Ascending aorta (tissue), 2 donors: ENCODE measurements around the gene TCN1. TPM values are rescaled to one million over a fixed set of nuclear protein-coding genes. Genes with fewer than 3 reads are reported as not detected.
"Not testable (repeated sequence)": the region's sequence is repeated elsewhere in the genome, so short reads cannot be mapped to it uniquely, and the experiment has no call there.

Experiments
- DNase-seq, 2 donors: peaks; one replicate each; pipeline ENCODE4 v3.0.0-alpha.2; 2019; ENCODE audit warnings: low spot score in 2 of 2
- H3K27ac ChIP-seq, 2 donors: fragments of 200-600 bp; sonication (generic); one replicate each; pipeline ENCODE4 v1.5.1; 2016 to 2017; ENCODE audit warnings: mild to moderate bottlenecking in 1 of 2
- H3K27me3 ChIP-seq: fragments of 200-600 bp; sonication (generic); one replicate; pipeline ENCODE4 v1.5.1; 2017
- H3K36me3 ChIP-seq, 2 donors: fragments of 200-600 bp; sonication (generic); one replicate each; pipeline ENCODE4 v1.5.1; 2016
- H3K4me1 ChIP-seq, 2 donors: fragments of 200-600 bp; sonication (generic); one replicate each; pipeline ENCODE4 v1.5.1; 2016 to 2017; ENCODE audit warnings: mild to moderate bottlenecking in 1 of 2
- H3K4me3 ChIP-seq, 2 donors: fragments of 200-600 bp; sonication (generic); one replicate each; pipeline ENCODE4 v1.5.1; 2016 to 2017; ENCODE audit warnings: mild to moderate bottlenecking in 1 of 2
- H3K9me3 ChIP-seq, 2 donors: fragments of 200-600 bp; sonication (generic); one replicate each; pipeline ENCODE4 v1.5.1; 2016
- intact Hi-C: fragments of 100-400 bp; cut with DNase I; formaldehyde crosslinking; loops from one replicate; pipeline ENCODE4 v1.15.1; 2023
- total RNA-seq: library from RNA; depleted of rRNA; stranded (reverse); fragments of >200 nt; gene quantifications from one replicate; pipeline ENCODE4 v1.1.0, GENCODE V29; 2016
- TF ChIP-seq, protein P1 (sequence below), 3 experiments: fragments of 200-600 bp in 2 of 3; fragments of 450-650 bp in 1 of 3; sonication (generic) in 2 of 3; IDR thresholded peaks; one replicate each; pipeline ENCODE4 v1.5.1; 2016 to 2019; ENCODE audit warnings: antibody characterized with exemption in 3 of 3, mild to moderate bottlenecking in 1 of 3, moderate library complexity in 1 of 3

The TCN1 gene
- total RNA-seq, 1 donor from 2014 or later: not detected

DNA sequence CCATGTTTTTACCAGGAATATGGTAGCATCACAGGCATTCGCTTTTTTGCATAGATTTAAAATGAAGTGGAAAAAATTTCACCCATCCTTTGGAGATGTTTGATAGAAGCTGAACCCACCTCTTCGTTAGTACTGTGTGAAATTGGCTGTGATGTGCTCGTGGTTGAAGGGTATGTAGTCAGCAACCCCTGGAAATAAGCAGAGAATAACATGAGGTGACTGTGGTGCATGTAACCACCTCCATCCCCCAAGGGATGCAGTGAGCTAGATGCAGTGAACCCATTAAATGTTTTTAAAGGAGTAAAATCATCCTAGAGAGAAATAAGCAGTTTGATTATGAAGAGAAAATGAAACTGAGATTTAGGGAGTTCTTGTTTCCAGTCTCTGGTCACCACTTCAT is 36.9 kb downstream of the TCN1 start:
- TF ChIP-seq, protein P1, sequence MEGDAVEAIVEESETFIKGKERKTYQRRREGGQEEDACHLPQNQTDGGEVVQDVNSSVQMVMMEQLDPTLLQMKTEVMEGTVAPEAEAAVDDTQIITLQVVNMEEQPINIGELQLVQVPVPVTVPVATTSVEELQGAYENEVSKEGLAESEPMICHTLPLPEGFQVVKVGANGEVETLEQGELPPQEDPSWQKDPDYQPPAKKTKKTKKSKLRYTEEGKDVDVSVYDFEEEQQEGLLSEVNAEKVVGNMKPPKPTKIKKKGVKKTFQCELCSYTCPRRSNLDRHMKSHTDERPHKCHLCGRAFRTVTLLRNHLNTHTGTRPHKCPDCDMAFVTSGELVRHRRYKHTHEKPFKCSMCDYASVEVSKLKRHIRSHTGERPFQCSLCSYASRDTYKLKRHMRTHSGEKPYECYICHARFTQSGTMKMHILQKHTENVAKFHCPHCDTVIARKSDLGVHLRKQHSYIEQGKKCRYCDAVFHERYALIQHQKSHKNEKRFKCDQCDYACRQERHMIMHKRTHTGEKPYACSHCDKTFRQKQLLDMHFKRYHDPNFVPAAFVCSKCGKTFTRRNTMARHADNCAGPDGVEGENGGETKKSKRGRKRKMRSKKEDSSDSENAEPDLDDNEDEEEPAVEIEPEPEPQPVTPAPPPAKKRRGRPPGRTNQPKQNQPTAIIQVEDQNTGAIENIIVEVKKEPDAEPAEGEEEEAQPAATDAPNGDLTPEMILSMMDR (IDR thresholded peaks at IDR 0.05): no peak
- no peak overlapping the region for H3K4me3 ChIP-seq
- intact Hi-C loops: loop anchor here (10.0 kb wide), 2 partner anchors 365 to 425 kb away; no protein-coding TSS in a partner anchor
- no peaks in the 10 kb centered on the region for H3K27me3 ChIP-seq
- no peaks in the 10 kb centered on the region for H3K36me3 ChIP-seq
- H3K4me1 ChIP-seq: no peaks in the 10 kb centered on the region
- no peaks in the 10 kb centered on the region for H3K9me3 ChIP-seq
- DNase-seq: no peak
- H3K27ac ChIP-seq: no peak overlapping the region

DNA sequence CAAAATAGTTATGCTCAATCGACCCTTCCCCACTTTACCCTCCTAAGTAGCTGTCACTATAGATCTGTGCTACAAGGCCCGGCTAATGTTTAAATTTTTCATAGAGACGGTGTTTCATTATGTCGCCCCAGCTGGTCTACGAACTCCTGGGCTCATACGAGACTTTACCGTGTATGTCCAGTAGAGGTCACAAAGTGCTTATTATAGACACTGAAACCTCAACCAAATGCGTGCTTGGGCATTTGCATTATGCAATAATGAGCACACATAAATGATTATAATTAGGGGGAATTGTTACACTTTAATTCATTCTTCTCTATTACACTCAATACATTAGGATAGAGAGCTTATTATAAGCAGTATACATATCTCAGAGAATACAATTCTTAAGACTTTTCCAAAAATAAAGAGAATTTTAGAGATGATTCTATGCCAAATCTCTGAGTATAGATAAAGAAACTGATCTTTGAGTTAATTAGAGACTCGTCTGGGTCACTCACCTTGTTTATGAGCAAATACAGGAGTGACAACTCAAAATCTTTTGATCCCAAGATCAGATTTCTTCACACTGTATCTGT is 43.2 kb downstream of the TCN1 start:
- H3K9me3 ChIP-seq: no peaks in the 10 kb centered on the region
- TF ChIP-seq, protein P1 (IDR thresholded peaks at IDR 0.05): peak; percentile 30 to 60 (median 57)
- peaks cover 0 to 3% of the 10 kb centered on the region in 2 donors for H3K4me1 ChIP-seq
- DNase-seq: no peak
- intact Hi-C loops: loop anchor here (10.0 kb wide), 2 partner anchors 372 to 432 kb away; no protein-coding TSS in a partner anchor
- H3K27me3 ChIP-seq: no peaks in the 10 kb centered on the region
- peak overlapping the region in 1 of 2 donors; percentile 30 for H3K4me3 ChIP-seq
- peak overlapping the region in 1 of 2 donors; percentile 44 for H3K27ac ChIP-seq
- H3K36me3 ChIP-seq: no peaks in the 10 kb centered on the region

DNA sequence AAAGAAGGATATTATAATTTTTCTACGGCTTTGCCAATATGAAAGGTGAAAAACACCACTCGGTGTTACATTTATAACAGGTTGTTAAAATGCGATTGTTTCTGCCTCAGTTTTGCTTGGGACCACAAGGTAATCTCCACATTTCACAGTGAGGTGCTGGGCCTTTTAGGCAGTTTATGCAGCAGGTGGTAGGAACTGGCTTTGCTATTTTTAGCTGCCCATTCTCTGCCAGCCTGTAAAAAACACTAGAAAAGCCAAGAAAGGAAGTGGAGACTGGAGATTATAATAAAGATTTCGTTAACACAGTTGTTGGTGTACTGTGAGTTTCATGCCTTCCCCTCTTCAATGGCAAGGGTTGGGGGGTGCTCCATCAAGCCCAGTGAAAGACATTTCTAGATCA is 47.7 kb downstream of the TCN1 start:
- Histone ChIP-seq H3K4me1 (peaks cover 0 to 3% of the 10 kb centered on the region in 2 donors), H3K9me3 (no peaks in the 10 kb centered on the region), H3K27ac (no peak overlapping the region), H3K27me3 (no peaks in the 10 kb centered on the region), H3K4me3 (no peak overlapping the region), H3K36me3 (no peaks in the 10 kb centered on the region)
- no peak for DNase-seq
- TF ChIP-seq, protein P1 (IDR thresholded peaks at IDR 0.05): no peak
- intact Hi-C loops: no loop called here

DNA sequence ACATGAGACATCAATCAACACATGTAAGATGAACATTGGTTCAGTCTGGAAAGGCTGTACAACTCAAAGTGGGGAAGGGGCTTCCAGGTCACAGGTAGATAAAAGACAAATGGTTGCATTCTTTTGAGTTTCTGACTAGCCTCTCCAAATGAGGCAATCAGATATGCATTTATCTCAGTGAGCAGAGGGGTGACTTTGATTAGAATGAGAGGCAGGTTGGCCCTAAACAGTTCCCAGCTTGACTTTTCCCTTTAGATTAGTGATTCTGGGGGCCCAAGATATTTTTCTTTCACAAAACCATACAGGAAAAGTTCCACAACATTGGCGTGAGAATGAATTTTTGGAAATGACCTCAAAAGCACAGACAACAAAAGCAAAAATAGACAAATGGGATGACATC is 49.9 kb downstream of the TCN1 start:
- H3K36me3 ChIP-seq, intact Hi-C loops, DNase-seq, H3K4me3 ChIP-seq, H3K27me3 ChIP-seq, H3K9me3 ChIP-seq, H3K4me1 ChIP-seq, H3K27ac ChIP-seq: not testable (repeated sequence)

DNA sequence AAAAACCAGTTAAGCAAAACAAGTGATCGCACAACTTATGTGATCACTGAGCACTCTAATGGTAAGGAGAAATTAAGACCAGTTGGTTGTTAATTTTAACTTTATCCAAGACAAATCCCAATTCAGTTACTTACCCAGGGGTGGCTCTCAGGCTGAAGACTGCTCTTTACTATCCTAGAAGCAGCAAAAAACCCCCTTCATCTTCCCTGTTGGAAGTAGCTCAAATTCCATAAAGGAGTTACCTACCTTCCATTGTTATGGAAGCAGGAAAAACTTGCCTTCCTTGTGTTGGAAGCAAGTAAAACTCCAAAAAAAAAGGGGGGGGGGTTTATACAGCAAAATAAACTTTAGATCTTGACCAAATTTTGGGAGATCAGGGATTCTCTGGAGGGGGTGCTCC is 50.5 kb downstream of the TCN1 start:
- TF ChIP-seq, protein P1 (IDR thresholded peaks at IDR 0.05): no peak
- no peak overlapping the region for H3K27ac ChIP-seq
- intact Hi-C loops: no loop called here

DNA sequence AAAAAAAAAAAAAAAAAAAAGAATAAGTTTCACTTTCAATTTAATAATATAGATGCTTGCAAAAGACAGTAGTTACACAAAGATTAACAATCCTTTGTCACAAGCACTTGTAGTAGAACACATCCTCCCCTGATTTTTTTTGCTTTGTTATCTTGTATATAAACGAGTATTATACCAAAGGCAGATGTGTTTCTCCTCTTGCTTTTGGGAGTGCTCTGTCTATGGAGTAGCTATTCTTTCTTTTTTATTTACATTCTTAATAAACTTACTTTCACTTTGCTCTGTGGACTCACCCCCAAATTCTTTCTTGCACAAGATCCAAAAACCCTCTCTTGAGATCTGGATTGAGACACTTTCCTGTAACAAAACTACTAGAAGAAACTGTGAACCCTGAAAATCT is 52.3 kb downstream of the TCN1 start:
- Histone ChIP-seq H3K4me3 (no peak overlapping the region), H3K27ac (no peak overlapping the region), H3K36me3 (no peaks in the 10 kb centered on the region), H3K4me1 (peaks cover 0 to 12% of the 10 kb centered on the region in 2 donors), H3K9me3 (no peaks in the 10 kb centered on the region), H3K27me3 (no peaks in the 10 kb centered on the region)
- no peak for DNase-seq
- TF ChIP-seq, protein P1 (IDR thresholded peaks at IDR 0.05): no peak
- intact Hi-C loops: no loop called here

More for the DNA sequence above, 50.5 kb downstream of the TCN1 start:
- no peak for DNase-seq
- Histone ChIP-seq H3K4me3 (no peak overlapping the region), H3K4me1 (peaks cover 0 to 3% of the 10 kb centered on the region in 2 donors), H3K36me3 (no peaks in the 10 kb centered on the region), H3K27me3 (no peaks in the 10 kb centered on the region), H3K9me3 (no peaks in the 10 kb centered on the region)
